Erythroblast (primary cell): ENCODE measurements around the gene KRTAP20-3.

Source experiments
- DNase-seq, 2 experiments: peaks; one replicate each; lab custom pipeline; 2025; lab: John Stamatoyannopoulos, UW
- GATA1 ChIP-seq: IDR thresholded peaks from 2 replicates; pipeline ENCODE4 v1.6.1; 2011; ENCODE audit warnings: low read depth, mild to moderate bottlenecking, control low read depth, low read length, moderate library complexity
- POLR2A ChIP-seq: IDR thresholded peaks from 2 replicates; pipeline ENCODE4 v1.6.1; 2011; ENCODE audit warnings: mild to moderate bottlenecking, low read length

Gene KRTAP20-3

DNA sequence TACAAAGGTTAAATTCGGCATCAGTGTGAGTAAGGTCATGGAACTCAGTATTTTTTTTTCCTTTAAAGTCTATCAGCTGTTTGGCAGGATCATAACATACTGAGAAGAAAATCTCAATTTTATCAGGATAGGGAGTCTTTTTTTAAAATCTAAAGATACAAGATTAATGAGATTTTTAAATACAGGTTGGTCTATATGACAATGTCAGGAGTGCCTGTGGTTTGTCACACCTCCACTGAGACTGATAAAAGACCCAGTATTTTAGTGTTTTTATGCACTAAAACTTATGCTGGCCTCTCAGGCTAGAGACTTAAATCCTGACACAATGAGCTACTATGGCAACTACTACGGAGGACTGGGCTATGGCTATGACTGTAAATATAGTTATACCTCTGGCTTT, at the start of gene KRTAP20-3:
KRTAP20-3 (plus strand) TSS at position 301 of the 400 bp plus-strand sequence.
- TF ChIP-seq POLR2A (no peak), GATA1 (no peak)
- DNase-seq = no peak

DNA sequence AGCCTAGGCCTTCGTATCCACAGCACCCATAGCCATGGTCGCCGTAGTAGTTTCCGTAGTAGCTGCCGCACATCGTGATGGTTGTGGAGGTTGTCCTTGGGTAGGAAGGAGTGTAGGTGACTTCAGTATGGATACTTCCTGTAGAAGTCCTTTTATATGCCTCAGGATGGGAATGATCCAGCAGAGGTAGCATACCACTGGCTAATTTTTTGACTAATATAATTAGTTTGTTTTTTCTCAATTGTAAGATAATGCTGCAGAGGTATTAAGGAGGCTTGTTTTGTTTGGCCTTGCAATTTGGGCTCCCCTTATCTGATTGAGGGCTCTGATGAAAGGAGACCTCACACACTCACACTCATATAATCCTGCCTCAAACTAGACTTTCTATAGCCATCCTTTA, 43.9 kb upstream of the KRTAP20-3 start, which contains the start of gene KRTAP6-2:
KRTAP6-2 (minus strand) TSS at position 101 of the 400 bp plus-strand sequence; CDS start at position 73, 28 bp downstream.
- TF ChIP-seq GATA1 (no peak), POLR2A (no peak)
- DNase-seq = no peak

DNA sequence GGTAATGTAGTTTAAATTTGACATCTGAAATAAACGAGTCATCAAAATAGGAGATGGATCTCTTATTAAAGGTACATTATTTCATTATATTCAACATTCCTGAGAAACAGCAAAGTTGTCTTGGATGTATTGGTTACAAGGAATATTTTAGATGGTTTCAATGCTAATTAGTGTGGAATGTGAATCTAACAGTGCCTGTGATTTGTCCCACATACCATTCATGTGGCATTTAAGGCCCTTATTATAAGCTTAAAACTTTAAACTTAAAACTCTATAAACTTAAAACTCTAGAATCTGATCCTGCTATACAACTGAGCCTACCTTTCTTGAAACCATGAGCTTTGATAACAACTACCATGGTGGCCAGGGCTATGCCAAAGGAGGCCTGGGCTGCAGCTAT, 41.9 kb upstream of the KRTAP20-3 start, which contains the start of gene KRTAP22-1:
KRTAP22-1 (plus strand) TSS at position 301 of the 400 bp plus-strand sequence.
- TF ChIP-seq GATA1 (no peak), POLR2A (no peak)
- no peak for DNase-seq

DNA sequence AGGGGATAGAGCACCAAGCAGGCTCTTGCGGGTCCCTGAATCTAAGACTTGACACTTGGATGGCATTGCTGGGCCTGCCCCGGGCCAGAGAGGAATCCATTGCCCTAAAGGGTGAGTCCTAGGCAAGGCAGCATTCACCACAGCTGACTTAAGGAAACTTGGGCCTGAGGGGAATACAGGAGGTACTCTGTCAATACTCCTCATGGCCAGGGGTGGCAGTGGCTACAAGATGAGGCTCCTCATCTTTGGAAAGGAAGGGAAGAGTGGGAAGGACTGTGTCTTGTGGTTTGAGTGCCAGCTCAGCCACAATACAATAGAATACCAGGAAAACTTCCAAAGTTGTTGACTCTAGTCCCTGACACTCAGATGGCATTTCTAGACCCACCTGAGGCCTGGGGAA, 36.7 kb upstream of the KRTAP20-3 start:
- TF ChIP-seq POLR2A (no peak), GATA1 (no peak)
- no peak for DNase-seq

DNA sequence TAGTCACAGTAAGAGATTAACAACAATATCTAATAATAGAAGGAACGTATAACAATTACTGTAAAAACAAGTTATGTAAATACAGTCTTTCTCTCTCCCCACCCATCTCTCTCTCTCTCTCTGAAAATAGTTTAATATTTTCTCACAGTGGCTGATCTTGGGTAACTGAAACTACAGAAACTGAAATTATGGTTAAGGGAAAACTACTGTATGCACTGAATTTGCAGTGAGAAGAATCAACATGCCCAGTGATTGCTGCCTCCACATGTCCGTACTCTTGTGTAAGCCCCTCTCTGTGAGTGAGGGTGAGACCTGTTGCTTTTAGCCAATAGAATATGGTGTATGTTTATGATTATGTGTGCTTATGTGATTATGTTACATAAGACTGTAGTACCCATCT, 30.5 kb upstream of the KRTAP20-3 start:
- TF ChIP-seq GATA1 (no peak), POLR2A (no peak)
- no peak for DNase-seq

DNA sequence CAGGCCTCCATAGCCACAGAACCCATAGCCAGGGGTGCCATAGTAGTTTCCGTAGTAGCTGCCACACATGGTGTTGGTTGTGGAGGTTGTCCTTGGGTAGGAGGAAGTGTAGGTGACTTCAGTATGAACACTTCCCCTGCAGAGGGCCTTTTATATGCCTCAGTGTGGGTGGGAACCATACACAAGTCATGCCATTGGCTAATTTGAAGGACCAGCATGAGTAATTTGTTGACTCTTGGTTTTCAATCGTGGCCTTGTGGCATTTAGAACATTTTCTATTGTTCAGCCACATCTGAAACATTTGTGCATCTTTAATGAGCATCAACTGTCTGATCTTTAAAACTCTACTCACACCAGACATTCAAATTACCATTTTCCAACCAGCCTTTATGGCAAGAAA, 28.8 kb upstream of the KRTAP20-3 start, which contains the start of gene KRTAP6-1:
KRTAP6-1 (minus strand) TSS at position 95 of the 400 bp plus-strand sequence; CDS start at position 69, 26 bp downstream.
- TF ChIP-seq POLR2A (no peak), GATA1 (no peak)

DNA sequence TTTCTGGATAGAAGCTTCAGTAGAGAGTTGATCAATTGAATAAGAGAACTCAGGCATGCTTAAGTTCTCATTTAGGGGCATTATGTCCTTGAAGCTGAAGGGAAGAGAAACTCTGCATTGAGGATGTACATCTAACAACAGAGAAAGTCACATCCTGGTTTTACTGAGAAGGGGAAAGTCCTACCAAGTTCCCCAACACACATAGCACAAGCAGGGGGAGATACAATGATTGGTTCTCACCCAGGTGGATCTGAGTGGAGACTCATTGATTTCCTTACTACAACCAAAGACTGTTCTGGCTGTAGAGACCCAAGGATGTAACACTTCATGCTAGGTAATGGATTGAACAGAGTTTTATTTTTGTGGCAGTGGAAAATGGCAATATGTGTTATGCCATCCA, 27.5 kb upstream of the KRTAP20-3 start:
- DNase-seq = no peak
- no peak for TF ChIP-seq GATA1
- no peak for TF ChIP-seq POLR2A

More for the DNA sequence above, 28.8 kb upstream of the KRTAP20-3 start, which contains the start of gene KRTAP6-1:
- no peak for DNase-seq

DNA sequence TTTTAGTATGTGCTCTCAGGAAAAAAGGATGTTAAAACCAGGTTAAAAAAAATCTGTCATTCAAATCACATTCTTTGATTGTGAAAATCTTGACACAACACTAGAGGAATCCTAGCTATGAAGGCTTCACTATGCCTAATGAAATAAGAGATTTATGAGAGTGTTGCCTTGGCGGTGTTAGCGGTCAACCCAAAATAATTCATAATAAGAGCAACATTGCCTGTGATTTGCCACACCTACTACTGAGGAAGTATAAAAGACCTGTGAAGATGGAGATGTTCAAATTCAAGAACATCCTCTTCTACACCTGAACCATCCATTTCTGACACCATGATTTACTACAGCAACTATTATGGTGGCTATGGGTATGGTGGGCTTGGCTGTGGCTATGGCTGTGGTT, 26.5 kb upstream of the KRTAP20-3 start, which contains the start of gene KRTAP20-1:
KRTAP20-1 (plus strand) TSS at position 301 of the 400 bp plus-strand sequence; CDS start at position 331, 30 bp downstream.
- TF ChIP-seq GATA1 = no peak
- no peak for TF ChIP-seq POLR2A
- DNase-seq = no peak

DNA sequence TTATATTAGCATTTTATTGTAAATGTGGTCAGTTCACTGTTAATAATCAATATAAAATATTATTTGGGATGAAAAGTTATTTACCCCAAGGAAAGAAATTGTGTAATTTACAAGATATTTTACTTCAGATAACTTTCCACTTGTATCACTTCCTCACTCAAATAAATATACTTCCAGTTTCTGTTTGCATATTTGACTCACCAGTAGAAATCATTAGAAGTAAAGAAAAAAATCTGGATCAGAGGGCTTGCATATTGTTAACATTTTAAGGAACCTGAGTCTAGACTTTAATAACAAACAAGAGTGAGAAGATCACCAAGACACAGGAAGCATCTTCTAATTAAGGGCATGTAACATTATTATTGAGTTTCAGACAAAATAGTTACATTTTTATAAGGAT, 22.6 kb upstream of the KRTAP20-3 start:
- no peak for TF ChIP-seq GATA1
- TF ChIP-seq POLR2A = no peak
- DNase-seq = no peak

DNA sequence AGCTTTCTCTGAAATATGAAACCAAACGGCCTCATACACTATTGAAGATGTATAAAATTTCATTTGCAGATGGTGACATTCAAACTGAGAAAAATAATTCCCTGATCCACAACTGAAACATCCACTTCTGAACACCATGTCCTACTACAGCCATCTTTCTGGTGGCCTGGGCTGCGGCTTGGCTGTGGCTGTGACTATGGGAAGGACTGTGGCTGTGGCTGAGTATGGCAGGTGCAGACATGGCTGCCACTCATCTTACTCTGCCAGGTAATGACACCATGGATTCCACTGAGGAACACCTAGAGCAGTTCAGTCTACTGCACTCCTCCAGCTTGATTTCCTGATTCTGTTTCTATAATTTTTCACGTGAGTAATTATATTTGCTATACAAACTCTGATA, 22.1 kb upstream of the KRTAP20-3 start, which contains the start of gene KRTAP20-4:
KRTAP20-4 (plus strand) TSS at position 106 of the 400 bp plus-strand sequence.
- DNase-seq = no peak
- TF ChIP-seq GATA1 (no peak), POLR2A (no peak)

DNA sequence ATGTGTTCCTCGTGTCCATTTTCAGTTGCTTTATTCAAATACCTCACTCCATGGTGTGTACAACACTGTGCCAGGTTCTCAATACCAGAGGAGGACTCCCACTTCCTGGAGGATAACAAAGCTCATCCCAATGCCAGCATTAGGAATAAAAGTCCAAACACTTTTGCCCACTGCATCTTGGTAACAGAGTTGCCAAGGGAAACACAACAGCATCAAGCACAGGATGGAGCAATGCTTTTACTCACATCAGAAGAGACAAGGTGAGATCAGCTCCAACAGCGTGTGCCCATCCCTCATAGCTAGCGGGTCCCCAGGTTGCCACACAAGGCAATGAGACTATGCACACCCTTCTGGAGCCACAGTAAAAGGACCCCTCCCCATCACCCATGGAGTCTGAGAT, 19.3 kb upstream of the KRTAP20-3 start:
- no peak for DNase-seq
- no peak for TF ChIP-seq POLR2A
- TF ChIP-seq GATA1 = no peak

DNA sequence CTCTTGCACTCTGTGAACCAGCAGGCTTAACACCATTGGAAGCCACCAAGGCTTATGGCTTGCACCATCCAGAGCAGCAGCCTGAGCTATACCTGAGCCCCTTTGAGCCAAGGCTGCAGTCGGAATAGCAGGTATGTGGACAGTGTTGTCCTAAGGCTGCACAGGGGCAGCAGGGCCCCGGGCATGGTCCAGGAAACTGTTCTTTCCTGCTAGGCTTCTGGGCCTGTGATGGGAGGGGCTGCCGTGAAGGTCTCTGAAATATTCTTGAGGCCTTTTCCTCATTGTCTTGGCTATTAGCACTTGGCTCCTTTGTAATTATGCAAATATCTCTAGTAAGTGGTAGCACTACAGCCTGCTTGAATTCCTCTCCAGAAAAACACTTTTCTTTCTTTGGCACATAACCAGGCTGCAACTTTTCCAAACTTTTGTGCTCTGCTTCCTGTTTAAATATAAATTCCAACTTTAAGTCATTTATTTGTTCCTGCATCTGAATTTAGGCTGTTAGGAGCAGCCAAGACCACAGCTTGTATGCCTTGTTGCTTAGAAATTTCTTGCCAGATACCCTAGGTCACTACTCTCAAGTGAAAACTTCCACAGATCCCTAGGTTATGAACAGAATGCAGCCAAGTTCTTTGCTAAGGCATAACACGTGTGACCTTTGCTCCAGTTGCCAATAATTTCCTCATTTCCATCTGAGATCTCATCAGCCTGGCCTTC, 17.1 kb upstream of the KRTAP20-3 start:
- TF ChIP-seq GATA1 = no peak
- TF ChIP-seq POLR2A = no peak
- DNase-seq = no peak

DNA sequence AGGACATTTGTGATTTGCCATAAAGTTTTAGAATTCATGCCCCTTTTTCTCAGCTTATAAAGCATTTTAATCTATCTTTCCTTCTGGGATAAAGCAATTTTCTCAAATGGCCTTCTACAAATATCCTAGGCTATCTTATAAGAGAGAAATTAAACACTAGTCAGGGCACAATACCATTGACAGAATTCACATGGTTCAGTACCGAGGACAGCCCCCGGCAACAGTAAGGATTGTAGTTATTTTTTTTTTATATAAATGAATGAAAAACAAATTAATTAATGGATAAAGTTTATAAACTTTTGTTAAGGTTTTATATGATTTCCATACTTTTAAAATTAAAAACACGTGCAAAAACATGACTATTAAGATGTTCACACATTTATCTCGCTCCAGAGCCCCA, 14.6 kb upstream of the KRTAP20-3 start:
- DNase-seq = no peak

DNA sequence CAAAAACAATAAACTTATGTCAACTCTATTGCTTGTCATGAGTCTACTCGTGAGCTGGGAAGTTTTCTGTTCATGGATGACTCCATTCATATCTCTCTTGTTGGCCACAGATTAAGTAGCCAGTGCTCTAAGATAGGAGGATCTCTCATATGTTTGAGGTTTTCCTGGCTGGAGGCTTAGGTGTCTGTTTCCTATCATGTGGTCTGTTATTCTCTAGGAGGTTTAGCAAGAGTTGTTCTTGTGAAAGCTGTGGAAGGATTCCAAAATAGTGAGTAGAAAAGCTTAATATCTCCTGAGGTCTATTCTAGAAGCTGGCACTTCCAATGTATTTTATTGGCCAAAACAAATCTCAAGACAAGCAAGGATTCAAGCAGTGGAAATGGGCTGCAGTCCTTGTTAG, 13.5 kb upstream of the KRTAP20-3 start:
- TF ChIP-seq GATA1 = no peak
- no peak for DNase-seq

More for the DNA sequence above, 14.6 kb upstream of the KRTAP20-3 start:
- TF ChIP-seq POLR2A (no peak), GATA1 (no peak)
